NCI-H774 (cell line): ENCODE data around the gene KNSTRN.

Source experiments
- DNase-seq: peaks from one replicate; lab custom pipeline; 2025; lab: John Stamatoyannopoulos, UW

The KNSTRN gene, protein sequence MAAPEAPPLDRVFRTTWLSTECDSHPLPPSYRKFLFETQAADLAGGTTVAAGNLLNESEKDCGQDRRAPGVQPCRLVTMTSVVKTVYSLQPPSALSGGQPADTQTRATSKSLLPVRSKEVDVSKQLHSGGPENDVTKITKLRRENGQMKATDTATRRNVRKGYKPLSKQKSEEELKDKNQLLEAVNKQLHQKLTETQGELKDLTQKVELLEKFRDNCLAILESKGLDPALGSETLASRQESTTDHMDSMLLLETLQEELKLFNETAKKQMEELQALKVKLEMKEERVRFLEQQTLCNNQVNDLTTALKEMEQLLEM

DNA sequence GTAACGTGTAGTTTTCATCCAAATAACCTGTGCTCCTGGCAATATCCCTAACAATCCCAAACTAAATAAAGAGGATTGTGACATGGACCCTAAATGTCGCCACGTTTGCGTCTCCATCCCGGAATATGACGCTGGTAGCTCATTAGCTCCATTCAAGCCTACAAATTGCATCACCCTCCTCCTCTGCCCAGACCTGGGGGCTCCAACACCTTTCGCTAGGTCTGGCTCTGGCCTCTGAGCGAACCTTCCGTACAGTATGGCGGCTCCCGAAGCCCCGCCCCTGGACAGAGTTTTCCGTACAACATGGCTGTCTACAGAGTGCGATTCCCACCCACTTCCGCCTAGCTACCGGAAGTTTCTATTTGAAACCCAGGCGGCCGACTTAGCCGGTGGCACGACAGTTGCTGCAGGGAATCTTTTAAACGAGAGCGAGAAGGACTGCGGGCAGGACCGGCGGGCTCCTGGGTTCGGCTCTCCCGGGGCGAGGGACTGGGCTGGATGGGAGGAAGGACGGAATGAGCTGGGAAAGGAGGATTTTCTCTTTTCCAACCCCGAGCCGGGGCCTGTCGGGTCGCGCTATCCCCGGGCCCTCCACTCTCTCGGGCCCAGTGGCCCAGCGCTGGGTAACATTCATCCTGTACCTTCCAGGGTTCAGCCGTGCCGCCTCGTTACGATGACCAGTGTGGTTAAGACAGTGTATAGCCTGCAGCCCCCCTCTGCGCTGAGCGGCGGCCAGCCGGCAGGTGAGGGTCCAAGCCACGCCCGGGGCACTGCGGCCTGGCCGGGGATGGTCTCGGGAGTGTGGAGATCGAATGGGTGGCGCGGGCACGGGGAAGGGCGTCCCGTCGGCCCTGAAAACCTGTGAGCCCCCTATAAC lies at the start of gene KNSTRN:
TSS of gene KNSTRN (plus strand) at position 142 of the 877 bp plus-strand sequence. CDS start at position 257, 115 bp downstream.
- peak; percentile 89 for DNase-seq

DNA sequence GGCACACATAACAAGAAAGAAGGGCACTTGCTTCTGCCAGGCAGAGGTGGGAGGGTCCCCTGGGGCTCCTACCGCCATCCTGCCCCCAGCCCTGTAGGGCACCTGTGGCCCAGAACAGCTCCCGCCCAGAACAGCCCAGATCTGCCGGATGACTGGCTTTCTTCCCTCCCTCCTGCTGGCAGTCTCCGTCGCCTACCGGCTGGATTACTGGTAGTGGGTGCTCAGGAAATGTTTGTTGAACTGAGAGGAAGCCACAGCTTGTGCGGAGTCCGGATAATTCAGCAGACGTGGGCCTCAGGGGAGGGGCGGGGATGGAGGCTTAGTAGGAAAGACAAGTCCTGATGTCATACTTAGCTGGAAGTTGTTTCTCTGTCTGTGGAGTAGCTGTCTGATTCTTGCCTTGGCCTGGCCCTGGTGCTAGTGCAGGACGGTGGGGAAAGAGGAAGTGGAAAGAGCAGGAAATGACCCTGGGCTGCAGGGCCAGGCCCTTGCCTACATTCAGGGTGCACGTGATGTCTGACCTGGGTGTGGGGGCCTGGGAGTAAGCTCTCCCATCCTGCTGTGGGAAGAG lies 48.5 kb upstream of the KNSTRN start:
- no peak for DNase-seq

DNA sequence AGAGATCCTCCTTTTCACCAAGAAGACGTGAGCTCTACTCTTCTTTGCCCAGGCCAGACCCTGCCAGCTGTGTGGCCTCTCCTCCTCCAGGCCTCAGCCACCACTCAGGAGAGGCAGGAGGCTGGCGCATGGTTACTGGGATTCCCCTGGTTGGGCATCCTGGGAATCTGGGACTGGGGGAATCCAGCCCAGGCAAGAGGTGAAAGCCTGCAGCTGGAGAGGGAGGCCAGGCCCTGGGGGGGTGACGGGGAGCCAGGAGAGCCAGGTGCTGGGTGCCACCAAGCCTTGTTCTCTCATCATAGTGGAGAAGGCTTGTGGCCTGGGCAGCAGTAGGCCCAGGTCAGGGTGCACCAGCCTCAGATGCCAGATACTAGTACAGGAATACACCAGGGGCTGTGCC lies 48.0 kb upstream of the KNSTRN start:
- DNase-seq, result no peak

DNA sequence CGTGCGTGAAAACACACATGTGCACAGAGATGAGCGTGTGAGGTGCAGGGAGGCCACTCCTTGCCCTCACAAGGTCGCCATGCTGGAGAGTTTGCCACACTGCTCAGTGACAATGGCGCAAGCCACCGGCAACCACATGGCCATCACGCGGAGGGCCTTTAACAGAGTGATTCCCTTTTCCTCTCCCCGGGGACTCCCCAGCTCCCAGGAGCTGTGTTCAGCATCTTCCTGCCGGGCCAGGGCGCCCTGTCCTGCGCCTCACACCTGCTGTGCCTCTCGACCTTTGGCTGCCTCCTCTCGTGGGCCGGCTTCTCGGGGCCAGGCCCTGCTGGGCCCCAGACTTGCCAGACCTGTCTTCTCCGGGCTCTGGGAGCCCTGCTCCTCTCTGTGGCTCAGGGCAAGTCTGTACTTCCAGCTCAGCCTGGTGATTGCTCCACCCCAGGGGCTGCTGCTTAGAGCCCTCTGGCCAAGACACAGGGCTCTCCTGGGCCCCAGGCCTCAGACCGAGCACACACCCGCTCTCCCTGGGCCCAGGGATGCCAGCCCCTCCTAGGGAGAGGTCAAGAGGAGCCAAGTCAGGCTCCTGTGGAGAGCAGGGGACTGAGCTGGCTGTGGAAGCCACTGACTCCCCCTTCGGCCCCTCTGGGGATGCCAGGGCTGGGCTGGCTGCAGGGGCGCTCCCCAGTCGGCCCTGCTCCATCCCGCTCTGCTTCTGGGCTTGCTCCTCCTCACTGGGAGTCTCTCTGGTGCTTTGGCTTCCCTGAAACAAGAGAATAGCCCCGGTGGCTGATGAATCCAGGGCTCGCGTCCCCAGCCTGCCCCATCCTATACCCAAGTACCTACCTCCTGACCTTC lies 47.4 kb upstream of the KNSTRN start:
- DNase-seq, result no peak

DNA sequence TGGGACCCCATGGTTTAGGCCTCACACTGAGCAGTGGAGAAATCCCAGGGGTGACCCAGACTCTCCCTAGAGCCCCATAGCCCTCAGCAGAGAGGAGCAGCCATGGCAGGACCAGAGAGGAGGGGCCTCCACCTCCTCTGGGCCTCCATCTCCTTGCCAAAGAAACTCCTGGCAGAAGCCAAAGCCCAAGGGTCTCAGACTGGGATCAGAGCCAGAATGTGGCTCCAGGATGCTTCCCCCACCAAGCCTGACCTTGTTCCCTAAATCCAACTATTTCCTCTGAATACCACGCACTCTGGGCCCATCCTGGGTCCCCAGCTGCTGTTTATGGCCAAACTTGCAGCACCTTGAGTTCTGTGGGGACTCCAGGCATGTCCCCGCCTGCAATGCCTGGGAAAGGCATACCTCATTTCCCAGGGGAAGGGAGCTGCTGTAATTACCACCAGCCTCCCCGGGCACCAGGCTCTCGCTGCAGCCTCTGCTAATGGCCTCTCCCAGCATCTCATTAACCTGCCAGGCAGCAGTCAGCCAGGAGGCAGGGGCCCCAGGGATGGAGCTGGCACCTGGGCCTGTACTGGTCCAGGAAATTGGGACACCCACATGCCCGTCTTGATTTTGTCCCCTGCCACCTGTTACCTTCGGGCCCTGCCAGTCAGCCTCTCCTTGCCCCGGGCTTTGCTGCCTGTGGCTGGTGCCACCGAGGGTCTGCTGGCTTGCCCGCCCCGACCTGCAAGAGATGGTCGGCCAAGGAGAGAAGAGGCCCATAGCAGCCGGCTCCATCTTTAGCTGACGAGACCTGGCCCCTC lies 46.4 kb upstream of the KNSTRN start:
- DNase-seq, result no peak

DNA sequence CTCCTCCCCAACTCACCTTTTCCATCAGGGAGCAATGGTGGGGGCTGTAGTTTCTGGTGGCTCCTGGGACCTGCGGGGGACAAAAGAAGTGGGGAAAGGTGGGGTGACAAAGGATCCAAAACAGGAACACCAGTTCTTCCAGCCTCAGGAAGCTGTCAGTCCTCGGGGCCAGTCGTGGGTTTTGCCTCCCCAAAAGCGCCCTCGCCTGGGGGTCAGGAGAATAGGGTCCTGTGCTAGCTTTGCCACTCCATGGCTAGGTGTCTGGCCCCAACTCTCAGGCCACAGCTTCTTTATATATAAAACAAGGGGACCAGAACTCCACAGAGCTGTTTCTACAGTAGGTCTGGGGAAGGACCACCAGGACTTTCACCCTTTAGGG lies 45.8 kb upstream of the KNSTRN start:
- no peak for DNase-seq

DNA sequence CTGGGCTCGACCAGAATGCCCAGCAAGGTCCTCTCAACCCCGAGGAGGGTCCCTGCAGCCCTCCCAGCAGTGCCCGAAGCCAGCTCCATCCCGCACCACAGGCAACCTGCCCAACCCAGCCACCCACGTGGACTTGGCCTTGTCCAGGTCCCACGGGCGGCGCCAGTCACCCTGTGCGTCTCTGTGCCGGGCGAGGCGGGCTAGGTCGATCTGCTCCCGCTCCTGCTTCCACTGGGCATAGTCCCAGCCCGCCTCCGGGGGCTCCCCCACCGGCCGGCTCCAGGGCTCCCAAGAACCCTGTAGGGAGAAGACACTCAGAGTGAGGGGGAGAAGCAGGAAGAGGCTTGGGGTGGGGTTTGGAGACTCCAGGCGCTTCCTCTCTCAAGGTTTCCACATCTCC lies 44.9 kb upstream of the KNSTRN start:
- no peak for DNase-seq

DNA sequence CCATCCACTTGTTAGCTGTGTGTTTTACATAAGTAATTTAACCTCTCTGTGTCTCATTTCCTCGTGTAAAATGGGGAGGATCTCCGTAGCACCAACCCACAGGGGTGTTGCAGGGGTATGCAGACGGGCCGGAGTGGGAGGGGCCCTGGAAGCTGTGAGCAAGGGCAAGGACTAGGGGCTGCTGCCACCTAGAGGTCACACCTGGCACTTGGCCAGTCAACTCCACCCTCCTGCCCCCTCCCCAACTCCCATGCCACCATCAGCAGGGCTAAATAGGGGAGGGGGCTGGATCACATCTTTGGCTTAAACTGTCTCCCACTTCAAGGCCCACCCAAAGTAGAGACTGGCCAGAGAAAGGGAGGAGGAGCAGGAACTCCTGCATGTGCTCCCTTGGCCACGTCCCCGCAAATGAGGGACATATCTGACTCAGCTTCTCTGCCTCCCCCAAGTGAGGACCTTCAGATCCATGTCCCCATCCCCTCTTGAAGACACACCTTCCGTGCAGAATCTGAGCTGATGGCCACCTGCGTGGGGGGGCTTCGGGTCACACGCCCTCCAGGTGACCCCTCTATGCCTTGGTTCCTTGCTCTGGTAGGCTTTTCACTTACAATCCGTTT lies 44.4 kb upstream of the KNSTRN start:
- DNase-seq, result peak; percentile 23

DNA sequence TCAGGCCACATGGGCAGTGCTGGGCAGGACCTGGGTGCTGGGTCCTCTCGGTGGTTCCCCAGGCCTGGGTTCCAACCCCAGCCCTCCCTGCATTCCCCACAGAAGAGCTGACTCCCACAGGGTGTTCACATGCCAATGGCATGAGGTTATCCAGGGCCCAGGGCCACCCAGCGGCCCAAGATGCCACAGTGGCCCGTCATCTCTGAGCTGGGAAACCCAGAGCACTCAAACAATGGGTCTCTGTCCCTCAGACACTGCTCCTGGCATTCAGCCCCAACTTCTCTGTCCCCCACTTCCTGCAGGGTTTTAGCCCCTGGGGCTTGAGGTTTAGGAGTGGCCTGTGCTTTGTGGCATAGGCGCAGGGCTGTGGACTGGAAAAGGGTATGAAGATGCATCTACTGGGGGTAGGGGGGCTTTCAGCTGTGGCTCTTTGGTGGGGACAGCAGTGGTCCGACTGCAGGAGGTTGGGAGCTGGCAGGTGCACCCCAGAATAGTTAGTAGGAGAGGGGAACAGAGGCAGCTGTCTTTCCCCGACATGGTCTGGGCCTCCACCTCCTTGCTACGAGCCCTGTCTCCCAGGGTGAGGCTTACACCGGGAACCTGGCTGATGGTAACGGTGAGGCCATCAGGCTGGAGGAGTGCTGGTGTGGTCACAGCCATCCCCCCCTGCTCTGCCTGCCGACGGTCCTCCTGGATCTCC lies 43.5 kb upstream of the KNSTRN start:
- no peak for DNase-seq

DNA sequence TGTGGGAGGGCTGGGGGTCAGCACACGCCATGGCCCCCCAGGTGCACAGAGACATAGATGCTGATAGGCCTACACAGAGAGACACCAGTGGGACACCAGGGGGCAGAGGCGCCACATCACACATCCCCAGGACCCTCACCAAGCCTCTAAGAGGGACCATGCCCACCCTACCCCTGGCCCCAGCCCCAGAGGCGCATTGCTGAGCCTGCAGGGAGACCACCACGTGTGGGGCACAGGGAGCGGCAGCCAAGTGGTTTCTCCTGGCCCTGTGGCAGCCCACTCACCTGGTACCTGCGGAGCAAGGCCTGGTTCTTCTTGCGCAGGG lies 42.9 kb upstream of the KNSTRN start:
- no peak for DNase-seq

DNA sequence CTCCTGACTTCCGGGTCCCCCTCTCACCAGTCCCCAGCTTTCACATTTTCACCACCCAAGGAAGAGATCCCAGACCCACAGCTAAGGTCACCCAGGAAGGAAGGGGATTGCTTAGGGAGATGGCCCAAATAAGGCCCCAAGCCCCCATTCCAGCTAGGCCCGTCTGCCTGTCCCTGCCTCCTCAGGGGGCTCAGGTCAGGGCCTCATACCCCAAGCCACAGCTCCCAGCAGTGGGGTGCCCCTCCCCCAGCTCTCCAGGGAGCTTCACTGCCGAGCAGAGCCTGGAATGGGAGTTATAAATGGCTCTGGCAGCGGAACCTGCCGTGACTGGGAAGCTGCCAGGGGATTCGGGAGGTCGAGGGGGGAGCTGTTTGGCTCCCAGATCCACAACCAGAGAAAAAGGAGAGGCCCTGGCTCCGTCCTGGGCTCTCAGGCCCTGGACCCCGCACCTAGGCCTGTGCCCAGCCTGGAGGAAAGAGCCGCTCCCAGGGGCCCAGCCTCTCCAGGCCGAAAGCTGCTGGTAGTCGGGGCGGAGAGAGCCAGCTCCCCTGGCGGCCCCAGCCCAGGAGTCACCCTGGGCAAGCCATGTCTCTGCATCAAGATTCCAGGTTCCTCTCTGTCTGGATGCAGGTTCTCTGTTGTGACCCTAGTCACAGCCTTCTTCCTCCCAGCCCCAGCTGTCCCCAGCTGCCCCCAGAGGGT lies 42.3 kb upstream of the KNSTRN start:
- no peak for DNase-seq

DNA sequence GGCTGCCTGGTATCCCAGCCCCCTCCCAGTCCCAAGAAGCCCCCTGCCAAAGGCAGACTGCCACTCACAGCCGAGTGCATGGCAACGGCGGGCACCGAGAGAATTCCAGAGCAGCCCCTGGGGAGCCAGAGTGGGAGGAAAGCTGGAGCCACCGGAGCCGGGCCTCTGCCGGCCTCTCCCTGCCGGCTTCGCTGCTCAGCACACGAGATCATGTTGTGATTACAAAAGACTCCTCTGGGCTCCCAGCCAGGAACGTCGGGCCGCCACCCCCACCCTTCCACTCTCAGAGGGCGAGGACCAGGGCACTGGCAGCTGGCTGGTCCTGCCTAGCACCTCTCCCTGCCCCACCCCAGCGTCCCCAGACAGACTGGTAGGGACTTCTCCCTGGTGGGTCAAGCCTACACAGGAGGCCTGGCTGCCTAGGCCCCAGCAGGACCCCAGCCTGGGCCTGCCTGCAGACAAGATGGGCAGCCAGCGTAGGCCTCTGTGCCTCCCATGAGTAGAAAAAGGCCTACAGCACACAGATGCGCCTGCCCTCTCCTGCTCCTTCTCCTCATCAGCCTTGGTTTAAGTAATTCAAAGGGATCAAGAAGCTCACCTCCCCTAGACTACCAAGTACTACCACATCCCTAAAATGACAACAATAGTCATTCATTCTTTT lies 41.7 kb upstream of the KNSTRN start, which contains the start of gene CCDC9B:
TSS of gene CCDC9B (minus strand) at position 200 of the 661 bp plus-strand sequence. CDS start at position 80, 120 bp downstream.
- DNase-seq, result peak; percentile 74

DNA sequence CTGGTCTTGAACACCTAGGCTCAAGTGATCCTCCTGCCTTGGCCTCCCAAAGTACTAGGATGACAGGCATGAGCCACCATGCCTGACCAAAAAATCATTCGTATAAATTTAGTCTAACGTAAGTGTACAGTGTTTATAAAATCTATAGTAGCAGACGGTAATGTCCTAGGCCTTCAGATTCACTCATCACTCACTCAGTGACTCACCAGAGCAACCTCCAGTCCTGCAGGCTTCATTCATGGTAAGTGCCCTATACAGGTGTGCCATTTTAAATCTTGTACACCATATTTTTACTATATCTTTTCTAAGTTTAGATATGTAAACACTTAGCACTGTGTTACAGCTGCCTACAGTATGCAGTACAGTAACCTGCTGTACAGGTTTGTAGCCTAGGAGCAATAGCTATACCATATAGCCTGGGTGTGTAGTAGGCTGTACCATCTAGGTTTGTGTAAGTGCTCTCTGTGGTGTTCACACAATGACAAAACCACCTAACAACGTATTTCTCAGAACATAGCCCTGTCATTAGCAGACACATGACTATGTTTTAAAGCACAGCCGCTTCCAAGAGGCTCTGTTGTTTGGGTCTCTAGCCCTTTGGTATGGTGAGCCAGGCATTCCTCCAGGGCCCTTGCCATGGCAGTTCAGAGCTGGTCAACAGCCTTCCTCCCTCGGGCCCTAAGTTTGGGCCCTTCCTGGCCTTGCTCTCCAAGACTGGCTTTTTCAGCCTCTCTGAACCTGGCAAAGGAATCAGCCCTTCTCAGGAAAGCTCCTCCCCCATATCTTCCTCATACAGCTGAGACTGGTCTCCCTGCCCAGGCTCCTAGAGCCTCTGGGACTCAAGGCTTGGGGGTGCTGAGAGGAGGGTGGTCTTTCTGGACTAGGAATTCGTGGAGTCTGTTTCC lies 39.9 kb upstream of the KNSTRN start:
- DNase-seq, result no peak

DNA sequence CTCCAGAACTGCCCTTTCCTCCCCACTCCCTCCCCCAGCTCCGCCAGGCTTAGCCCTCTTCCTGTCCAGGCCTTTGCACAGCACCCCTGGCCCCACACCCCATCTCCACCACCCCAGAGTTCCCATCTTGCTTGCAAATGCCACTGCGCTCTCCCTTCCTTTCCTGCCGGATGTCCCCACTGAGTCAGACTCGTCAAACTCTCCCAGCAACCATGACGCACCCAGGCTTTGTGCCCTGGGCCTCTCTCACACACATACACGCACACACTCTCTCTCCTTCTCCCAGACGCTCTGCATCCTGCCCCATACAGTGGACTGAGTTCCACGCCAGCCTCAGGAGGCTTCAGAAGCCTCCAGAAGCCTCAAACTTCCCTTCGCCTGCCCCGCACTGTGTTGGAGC lies 39.0 kb upstream of the KNSTRN start:
- no peak for DNase-seq

DNA sequence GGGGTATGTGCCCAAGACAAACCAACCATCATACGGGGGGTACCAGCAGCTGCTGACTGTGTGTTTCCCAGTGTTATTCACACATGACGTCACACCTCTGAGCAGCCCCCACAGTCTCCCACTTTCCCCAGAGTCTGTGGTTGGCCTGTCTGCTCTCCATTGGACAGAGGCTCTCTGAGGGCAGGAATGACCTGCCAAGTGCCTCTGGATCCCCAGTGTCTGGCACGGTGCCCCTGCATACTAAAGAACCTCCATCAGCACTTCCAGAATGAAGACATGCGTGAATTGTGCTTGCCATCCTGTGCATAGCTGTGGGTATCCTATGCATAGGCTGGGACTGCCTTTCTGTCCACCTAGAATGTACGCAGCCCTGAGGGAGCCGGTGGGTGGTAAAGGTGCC lies 38.3 kb upstream of the KNSTRN start:
- no peak for DNase-seq

DNA sequence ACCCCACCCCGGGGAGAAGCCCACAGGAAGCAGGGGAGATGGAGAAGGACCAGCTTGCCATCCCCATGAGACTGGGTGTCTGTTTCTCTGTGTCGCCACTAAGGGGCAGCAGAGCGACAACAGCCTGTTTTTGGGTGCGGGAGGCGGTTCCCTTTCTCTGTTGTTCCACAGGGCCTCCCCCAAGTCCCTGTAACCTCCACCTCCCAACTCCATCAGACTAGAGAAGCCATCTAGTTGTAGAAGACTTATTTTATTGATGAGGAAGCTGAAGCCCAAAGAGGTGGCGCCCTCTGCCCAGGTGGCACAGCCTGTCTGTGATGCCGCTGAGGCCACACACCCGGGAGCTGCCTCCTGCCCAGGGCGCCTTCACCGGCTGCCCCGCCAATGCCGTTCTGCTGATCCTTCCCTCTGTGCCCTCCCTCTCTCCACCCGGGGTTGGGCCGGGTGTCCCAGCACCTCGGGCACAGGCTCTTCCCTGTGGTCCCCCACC lies 37.8 kb upstream of the KNSTRN start:
- peak; percentile 29 for DNase-seq

DNA sequence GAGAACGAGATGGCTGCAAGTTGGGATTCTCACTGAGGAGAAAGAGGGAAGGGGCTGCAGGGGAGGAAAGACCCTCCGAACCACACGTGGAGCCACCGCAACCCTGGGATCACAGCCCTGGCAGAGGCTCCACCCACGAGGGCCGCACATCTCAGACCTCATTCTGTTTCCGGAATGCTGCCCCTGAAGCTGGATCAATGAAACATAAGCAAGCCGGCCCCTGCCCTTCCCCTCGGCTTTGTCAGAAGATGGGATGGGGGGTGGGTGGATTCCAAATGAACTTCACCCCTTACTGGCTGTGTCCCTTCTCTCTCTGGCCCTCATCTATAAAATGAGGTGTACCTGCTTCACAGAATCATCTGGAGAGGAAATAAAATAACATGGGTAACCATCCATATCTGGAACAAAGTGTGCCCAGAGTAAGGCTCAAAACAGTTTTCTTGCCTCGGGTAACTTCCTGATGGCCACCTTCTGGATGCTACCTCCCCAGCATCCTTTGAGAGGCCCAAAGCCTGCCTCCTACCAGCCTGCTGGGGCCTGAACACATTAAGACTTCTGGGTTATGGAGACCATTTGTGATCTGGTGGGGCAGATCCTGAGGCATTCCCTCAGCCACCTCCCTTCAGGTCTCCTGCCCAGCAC lies 37.2 kb upstream of the KNSTRN start:
- no peak for DNase-seq
